ENCODE results near the gene GRHL3. TPM values are rescaled to one million over a fixed set of nuclear protein-coding genes. Genes with fewer than 3 reads are reported as not detected.
"Not testable (repeated sequence)": the region's sequence is repeated elsewhere in the genome, so short reads cannot be mapped to it uniquely, and the experiment has no call there.

Gene GRHL3
- total RNA-seq = under 1 TPM; 0.26 to 0.52 TPM

DNA sequence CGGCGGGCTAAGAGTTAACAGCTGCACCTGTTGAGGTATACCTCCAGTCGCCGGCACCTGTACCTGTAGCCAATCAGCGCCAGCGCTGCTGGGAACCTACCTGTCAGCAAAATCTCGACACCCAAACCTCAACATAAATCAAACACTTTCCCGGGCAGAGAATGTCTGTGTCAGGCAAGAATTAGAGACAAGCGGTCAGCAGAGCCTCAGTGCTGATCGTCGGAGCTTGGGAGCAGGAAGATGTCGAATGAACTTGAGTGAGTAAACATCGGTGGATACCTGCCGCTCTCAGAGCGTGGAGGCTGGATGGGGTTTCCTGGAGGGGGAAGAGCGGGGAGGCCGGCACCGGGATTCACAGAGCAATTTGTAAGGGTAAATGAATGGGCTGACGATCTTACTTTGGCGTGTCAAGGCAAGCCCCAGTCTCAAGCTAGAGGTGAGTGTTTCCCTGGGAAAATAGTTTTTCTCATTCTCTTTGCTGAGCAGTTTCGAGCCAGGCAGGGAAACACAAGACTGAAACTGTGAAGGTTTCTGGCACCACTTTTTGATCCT, at the start of gene GRHL3:
Gene GRHL3, plus strand, starts transcription at position 46 of the 552 bp plus-strand sequence. Its CDS starts 195 bp downstream, at position 241.
- H3K9me3 Mint-ChIP-seq = no peaks in the 10 kb centered on the region
- H3K36me3 Mint-ChIP-seq (ENCODE audit: low read depth) = no peaks in the 10 kb centered on the region
- CTCF ChIA-PET = interaction anchor here (1.6 to 3.3 kb wide), 2 partner anchors 38 to 72 kb away, joined by 3 to 19 read pairs; no protein-coding TSS in a partner anchor
- peaks cover 40% of the 10 kb centered on the region for H3K4me1 Mint-ChIP-seq (ENCODE audit: low read depth)
- peaks cover 60% of the 10 kb centered on the region for H3K27me3 Mint-ChIP-seq (ENCODE audit: low read depth)
- no peak within 1 kb of the TSS for H3K27ac Mint-ChIP-seq
- peak within 1 kb of the TSS; percentile 40 for H3K4me3 Mint-ChIP-seq
- intact Hi-C loops (cut with micrococcal nuclease) = no loop called here
- peak; percentile 47 for DNase-seq

DNA sequence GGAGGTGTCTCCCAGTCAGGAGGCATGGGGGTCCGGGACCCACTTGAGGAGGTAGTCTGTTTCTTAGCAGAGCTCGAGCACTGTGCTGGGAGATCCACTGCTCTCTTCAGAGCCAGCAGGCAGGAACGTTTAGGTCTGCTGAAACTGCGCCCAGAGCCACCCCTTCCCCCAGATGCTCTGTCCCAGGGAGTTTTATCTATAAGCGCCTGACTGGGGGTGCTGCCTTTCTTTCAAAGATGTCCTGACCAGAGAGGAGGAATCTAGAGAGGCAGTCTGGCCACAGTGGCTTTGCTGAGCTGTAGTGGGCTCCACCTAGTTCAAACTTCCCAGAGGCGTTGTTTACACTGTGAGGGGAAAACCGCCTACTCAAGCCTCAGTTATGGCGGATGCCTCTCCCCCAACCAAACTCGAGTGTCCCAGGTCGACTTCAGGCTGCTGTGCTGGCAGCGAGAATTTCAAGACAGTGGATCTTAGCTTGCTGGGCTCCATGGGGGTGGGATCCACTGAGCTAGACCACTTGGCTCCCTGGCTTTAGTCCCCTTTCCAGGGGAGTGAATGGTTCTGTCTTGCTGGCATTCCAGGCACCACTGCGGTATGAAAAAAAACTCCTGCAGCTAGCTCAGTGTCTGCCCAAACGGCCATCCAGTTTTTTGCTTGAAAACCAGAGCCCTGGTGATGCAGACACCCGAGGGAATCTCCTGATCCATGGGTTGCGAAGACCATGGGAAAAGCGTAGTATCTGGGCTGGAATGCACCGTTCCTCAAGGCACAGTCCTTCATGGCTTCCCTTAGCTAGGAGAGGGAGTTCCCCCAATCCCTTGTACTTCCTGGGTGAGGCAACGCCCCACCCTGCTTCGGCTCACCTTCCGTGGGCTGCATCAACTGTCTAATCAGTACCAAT, 44.7 kb upstream of the GRHL3 start:
- H3K4me1 Mint-ChIP-seq (ENCODE audit: low read depth); intact Hi-C loops (cut with micrococcal nuclease); DNase-seq; H3K27ac Mint-ChIP-seq; H3K36me3 Mint-ChIP-seq (ENCODE audit: low read depth); H3K4me3 Mint-ChIP-seq: not testable (repeated sequence)
- CTCF ChIA-PET = interaction anchor here (1.0 to 3.1 kb wide), 2 partner anchors 10 to 117 kb away, joined by 3 to 12 read pairs; no protein-coding TSS in a partner anchor
- peaks cover 20% of the 10 kb centered on the region for H3K9me3 Mint-ChIP-seq
- H3K27me3 Mint-ChIP-seq (ENCODE audit: low read depth) = peaks cover 41% of the 10 kb centered on the region

DNA sequence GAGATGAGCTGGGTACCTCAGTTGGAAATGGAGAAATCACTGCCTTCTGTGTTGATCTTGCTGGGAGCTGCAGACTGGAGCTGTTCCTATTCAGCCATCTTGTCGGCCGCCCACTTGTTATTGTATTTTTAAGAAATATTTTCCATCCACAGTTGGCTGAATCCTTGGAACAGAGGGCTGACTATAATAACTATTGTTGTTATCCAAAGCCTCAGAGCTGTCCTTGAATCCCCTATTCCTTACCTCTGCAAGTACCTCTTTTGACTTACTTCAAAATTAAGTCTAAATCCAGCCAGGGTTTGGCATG, 44.1 kb upstream of the GRHL3 start:
- H3K36me3 Mint-ChIP-seq (ENCODE audit: low read depth) = no peaks in the 10 kb centered on the region
- intact Hi-C loops (cut with micrococcal nuclease) = no loop called here
- H3K27ac Mint-ChIP-seq = no peak overlapping the region
- CTCF ChIA-PET = interaction anchor here (1.0 to 3.1 kb wide), 2 partner anchors 10 to 116 kb away, joined by 3 to 12 read pairs; no protein-coding TSS in a partner anchor
- peaks cover 19% of the 10 kb centered on the region for H3K9me3 Mint-ChIP-seq
- H3K4me1 Mint-ChIP-seq (ENCODE audit: low read depth) = peaks cover 9% of the 10 kb centered on the region
- no peak for DNase-seq
- H3K27me3 Mint-ChIP-seq (ENCODE audit: low read depth) = peaks cover 37% of the 10 kb centered on the region
- H3K4me3 Mint-ChIP-seq = no peak overlapping the region

DNA sequence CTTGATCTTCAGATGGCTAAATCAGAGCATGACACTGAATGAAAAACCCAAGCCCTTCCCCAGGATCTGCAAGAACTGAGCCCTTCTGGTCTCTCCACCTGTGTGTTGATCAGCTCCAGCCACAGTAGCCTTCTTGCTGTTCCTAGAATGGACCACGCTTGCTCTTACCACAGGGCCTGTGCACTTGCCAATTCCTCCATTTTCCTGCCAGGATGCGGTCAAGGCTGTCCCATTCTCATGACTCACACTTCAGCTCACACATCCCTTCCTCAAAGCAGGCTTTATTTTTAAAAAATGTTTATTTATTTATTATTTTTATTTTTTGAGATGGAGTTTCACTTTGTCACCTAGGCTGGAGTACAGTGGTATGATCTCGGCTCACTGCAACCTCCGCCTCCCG, 43.6 kb upstream of the GRHL3 start:
- no peaks in the 10 kb centered on the region for H3K36me3 Mint-ChIP-seq (ENCODE audit: low read depth)
- intact Hi-C loops (cut with micrococcal nuclease) = no loop called here
- peaks cover 9% of the 10 kb centered on the region for H3K4me1 Mint-ChIP-seq (ENCODE audit: low read depth)
- peaks cover 15% of the 10 kb centered on the region for H3K9me3 Mint-ChIP-seq
- CTCF ChIA-PET = interaction anchor here (2.7 to 3.1 kb wide), 2 partner anchors 74 to 116 kb away, joined by 9 to 12 read pairs; no protein-coding TSS in a partner anchor
- no peak for DNase-seq
- H3K27ac Mint-ChIP-seq = no peak overlapping the region
- no peak overlapping the region for H3K4me3 Mint-ChIP-seq
- H3K27me3 Mint-ChIP-seq (ENCODE audit: low read depth) = peaks cover 33% of the 10 kb centered on the region

DNA sequence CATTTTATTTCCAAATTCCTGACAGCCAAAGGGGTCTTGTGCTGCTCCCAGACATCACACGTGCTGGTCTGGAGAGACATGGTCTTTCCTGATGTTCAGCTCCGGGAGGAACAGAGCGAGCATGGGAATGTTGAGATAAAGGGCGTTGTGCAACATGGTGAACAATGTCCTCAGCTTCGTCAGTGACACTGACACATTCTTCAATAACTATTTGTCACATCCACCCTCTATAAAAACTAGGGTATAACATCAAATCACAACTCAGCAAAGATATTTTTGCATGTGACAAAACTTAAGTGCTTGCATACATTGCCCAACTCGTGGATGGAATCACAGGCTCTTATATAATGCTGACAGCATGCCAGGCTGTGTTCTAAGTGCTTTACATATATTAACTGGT, 42.4 kb upstream of the GRHL3 start:
- Mint-ChIP-seq H3K27me3 (ENCODE audit: low read depth) (peaks cover 21% of the 10 kb centered on the region), H3K36me3 (ENCODE audit: low read depth) (no peaks in the 10 kb centered on the region), H3K4me1 (ENCODE audit: low read depth) (peaks cover 9% of the 10 kb centered on the region), H3K9me3 (peaks cover 13% of the 10 kb centered on the region), H3K27ac (no peak overlapping the region), H3K4me3 (no peak overlapping the region)
- DNase-seq = no peak
- intact Hi-C loops (cut with micrococcal nuclease) = loop anchor here (1.0 kb wide), 2 partner anchors 40 to 74 kb away; no protein-coding TSS in a partner anchor
- CTCF ChIA-PET = interaction anchor here (1.9 to 2.7 kb wide), 2 partner anchors 75 to 108 kb away, joined by 4 to 9 read pairs; no protein-coding TSS in a partner anchor

DNA sequence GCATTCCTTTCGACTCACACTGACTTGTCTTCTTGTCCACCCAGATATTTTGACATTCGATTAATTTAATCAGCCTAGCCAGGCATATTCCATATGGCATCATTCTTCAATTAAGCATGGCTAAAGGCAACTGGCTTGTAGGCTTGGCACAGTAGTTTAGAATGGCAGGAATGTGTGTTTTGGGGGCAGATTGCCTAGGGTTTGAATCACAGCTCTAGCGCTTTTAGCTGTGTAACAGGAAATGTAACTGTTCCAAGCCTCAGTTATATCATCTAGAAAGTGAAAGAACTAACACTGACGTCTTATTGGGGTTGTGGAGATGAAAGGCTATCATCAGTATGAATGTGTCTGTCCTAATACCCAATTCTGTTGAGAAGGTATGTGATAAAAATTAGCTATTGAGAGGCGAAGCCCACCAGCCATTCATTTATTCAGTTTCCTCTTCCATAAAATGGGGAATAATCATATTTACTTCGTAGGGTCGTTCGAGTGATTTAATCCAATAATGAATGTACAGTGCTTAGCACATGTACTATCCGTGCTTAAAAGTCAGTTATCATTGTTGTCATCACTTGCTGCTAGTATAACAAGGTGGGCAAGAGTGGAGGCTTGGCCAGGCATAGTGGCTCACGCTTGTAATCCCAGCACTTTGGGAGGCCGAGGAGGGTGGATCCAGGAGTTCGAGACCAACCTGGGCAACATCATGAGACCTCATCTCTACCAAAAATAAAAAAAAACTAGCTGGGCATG, 41.6 kb upstream of the GRHL3 start:
- H3K27me3 Mint-ChIP-seq (ENCODE audit: low read depth) = peaks cover 14% of the 10 kb centered on the region
- H3K9me3 Mint-ChIP-seq = peaks cover 7% of the 10 kb centered on the region
- H3K36me3 Mint-ChIP-seq (ENCODE audit: low read depth) = no peaks in the 10 kb centered on the region
- peaks cover 9% of the 10 kb centered on the region for H3K4me1 Mint-ChIP-seq (ENCODE audit: low read depth)
- no peak overlapping the region for H3K4me3 Mint-ChIP-seq
- H3K27ac Mint-ChIP-seq = no peak overlapping the region
- peak; percentile 54 for DNase-seq
- CTCF ChIA-PET = interaction anchor here (0.6 to 2.7 kb wide), 6 partner anchors 14 to 127 kb away, joined by 3 to 9 read pairs (median 4); no protein-coding TSS in a partner anchor
- intact Hi-C loops (cut with micrococcal nuclease) = loop anchor here (1.0 kb wide), 2 partner anchors 41 to 73 kb away; no protein-coding TSS in a partner anchor

DNA sequence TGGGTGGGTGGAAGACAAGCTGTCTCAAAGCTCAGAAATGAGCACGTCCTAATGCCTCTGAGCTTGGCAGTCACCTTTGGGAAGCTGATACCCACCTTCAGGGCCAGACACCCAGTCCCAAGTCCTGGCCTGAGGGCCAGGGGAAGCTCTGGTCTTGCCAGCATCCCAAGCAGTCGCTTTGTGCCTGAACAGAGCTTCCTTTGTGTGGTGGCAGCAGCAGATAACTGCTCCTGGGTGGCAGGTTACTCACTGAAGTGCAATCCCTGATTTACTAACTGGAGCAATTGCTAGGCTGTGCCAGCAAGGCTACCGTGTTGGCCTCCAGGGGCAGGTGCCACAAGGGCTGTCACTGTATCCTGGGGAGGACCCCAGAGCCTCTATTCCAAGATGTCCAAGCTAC, 40.4 kb upstream of the GRHL3 start:
- no peak overlapping the region for H3K27ac Mint-ChIP-seq
- peaks cover 6% of the 10 kb centered on the region for H3K27me3 Mint-ChIP-seq (ENCODE audit: low read depth)
- DNase-seq = no peak
- CTCF ChIA-PET = interaction anchor here (0.9 to 1.9 kb wide), 4 partner anchors 80 to 114 kb away, joined by 3 to 5 read pairs (median 4); no protein-coding TSS in a partner anchor
- H3K36me3 Mint-ChIP-seq (ENCODE audit: low read depth) = no peaks in the 10 kb centered on the region
- intact Hi-C loops (cut with micrococcal nuclease) = no loop called here
- no peaks in the 10 kb centered on the region for H3K9me3 Mint-ChIP-seq
- peaks cover 9% of the 10 kb centered on the region for H3K4me1 Mint-ChIP-seq (ENCODE audit: low read depth)
- no peak overlapping the region for H3K4me3 Mint-ChIP-seq

DNA sequence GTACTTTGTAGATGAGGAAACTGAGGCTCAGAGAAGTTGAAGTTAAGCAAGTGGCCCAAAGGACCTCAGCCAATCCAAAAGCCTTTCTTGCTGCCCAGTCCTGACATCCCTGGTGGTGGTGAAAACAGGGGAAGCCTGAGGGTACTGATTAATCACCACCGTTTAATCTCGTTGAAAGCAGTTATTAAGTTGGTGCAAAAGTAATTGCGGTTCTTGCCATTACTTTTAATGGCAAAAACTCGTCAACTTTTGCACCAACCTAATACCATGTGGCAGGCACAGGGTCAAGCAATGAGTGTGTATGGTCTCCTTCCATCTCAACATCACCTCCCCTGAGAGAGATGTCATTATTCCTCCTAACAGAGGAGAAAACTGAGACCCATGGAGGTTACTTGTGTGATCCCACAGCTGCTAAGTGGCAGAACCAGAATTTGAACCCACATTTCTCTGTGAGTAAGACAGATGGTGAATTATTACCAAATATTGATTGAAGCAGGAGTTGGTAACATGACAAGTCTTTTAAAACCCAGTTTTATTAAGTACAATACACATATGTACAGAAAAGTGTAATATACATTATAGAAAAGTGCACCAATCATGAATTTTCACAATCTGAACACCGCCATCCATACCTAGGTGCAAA, 39.4 kb upstream of the GRHL3 start:
- no peaks in the 10 kb centered on the region for H3K9me3 Mint-ChIP-seq
- intact Hi-C loops (cut with micrococcal nuclease) = no loop called here
- peaks cover 2% of the 10 kb centered on the region for H3K27me3 Mint-ChIP-seq (ENCODE audit: low read depth)
- CTCF ChIA-PET = interaction anchor here (1.3 kb wide), 1 partner anchor 111 kb away, joined by 5 read pairs; no protein-coding TSS in a partner anchor
- H3K27ac Mint-ChIP-seq = no peak overlapping the region
- peaks cover 9% of the 10 kb centered on the region for H3K4me1 Mint-ChIP-seq (ENCODE audit: low read depth)
- no peak for DNase-seq
- no peaks in the 10 kb centered on the region for H3K36me3 Mint-ChIP-seq (ENCODE audit: low read depth)
- no peak overlapping the region for H3K4me3 Mint-ChIP-seq

DNA sequence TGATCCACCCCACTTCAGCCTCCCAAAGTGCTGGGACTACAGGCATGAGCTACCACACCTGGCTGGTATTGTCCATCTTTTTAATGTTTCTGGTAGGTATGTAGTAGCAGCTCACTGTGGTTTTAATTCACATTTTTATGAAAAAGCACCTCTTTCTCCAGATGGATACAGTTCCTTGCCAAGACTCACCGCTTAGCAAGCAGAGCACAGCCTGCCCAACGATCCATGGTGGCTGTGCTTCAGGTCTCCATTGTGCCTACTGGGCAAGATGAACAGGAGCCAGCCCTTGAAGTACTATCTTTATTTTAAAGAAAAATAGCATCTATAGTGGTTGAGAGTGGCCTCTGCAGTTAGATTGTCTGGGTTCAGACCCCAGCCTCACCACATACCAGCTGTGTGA, 37.6 kb upstream of the GRHL3 start:
- Mint-ChIP-seq H3K4me1 (ENCODE audit: low read depth) (peaks cover 9% of the 10 kb centered on the region), H3K36me3 (ENCODE audit: low read depth) (no peaks in the 10 kb centered on the region), H3K9me3 (no peaks in the 10 kb centered on the region), H3K4me3 (no peak overlapping the region), H3K27me3 (ENCODE audit: low read depth) (peaks cover 2% of the 10 kb centered on the region), H3K27ac (no peak overlapping the region)
- intact Hi-C loops (cut with micrococcal nuclease) = no loop called here
- CTCF ChIA-PET = no interaction called here
- DNase-seq = no peak

DNA sequence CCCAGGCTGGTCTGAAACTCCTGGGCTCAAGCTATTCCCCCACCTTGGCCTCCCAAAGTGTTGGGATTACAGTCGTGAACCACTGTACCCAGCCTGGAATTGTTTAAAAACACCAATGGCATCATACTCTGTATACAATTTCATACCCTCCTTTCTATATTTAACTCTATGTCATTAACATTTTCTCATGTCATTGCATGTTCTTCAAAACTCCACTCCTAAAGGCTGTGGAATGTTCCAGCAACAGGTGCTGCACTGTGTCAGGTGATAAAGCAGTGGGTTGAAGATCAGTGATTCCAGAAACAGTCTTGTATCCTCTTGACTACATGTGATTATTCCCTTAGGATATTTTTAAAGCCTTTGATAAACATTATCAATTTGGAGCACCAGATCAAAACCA, 36.7 kb upstream of the GRHL3 start:
- intact Hi-C loops (cut with micrococcal nuclease) = no loop called here
- Mint-ChIP-seq H3K4me1 (ENCODE audit: low read depth) (peaks cover 5% of the 10 kb centered on the region), H3K4me3 (no peak overlapping the region), H3K27me3 (ENCODE audit: low read depth) (no peaks in the 10 kb centered on the region), H3K9me3 (no peaks in the 10 kb centered on the region), H3K36me3 (ENCODE audit: low read depth) (no peaks in the 10 kb centered on the region), H3K27ac (no peak overlapping the region)
- CTCF ChIA-PET = interaction anchor here (0.6 kb wide), 1 partner anchor 131 kb away, joined by 4 read pairs; no protein-coding TSS in a partner anchor
- DNase-seq = no peak

DNA sequence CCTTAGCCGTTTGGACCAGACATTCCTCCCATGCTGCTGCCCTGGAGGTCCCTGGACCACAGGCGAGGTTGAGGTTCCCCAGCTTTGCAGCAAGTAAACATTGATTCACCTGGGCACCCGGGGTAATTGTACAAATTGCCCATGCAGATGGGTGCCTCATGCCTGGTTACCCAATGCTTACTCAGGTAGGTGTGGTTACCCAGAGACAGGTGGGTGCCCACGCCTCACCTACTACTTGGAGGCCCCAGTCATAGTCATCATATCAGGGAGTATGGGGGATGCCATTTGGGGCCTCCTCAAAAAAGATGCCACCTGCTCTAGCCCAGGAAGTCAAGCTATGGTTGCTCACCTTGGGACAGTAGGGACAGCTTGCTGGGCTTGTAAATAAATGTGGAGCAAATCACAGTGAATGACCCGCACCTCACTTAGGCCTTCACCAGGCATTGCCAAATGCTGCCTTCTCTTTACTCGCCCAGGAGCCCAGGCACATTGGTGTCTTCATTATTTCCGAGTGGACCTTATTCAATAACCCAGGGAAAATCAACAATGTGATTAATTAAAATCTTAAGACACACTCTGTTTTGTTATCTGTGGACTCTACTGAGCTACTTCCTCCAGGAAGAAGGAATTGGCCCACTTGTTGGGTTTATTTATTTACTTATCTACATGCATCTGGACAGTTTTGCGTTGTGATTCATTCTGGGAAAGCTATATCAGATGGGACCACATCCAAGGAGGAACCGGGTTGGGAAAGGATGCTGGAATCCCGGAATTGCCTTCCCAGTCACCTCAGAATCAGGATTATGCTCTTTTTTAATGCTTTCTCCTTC, 35.6 kb upstream of the GRHL3 start:
- DNase-seq = no peak
- H3K9me3 Mint-ChIP-seq = no peaks in the 10 kb centered on the region
- no peaks in the 10 kb centered on the region for H3K27me3 Mint-ChIP-seq (ENCODE audit: low read depth)
- intact Hi-C loops (cut with micrococcal nuclease) = no loop called here
- CTCF ChIA-PET = no interaction called here
- no peaks in the 10 kb centered on the region for H3K4me1 Mint-ChIP-seq (ENCODE audit: low read depth)
- H3K36me3 Mint-ChIP-seq (ENCODE audit: low read depth) = no peaks in the 10 kb centered on the region
- no peak overlapping the region for H3K27ac Mint-ChIP-seq
- no peak overlapping the region for H3K4me3 Mint-ChIP-seq
